ENCODE results near the gene SF1. TPM values are rescaled to one million over a fixed set of nuclear protein-coding genes. Genes with fewer than 3 reads are reported as not detected.

SF1 gene
- total and polyA plus RNA-seq, 2 of the 8 experiments (the other 6 are each of a cell fraction or from before 2014, with no cell fraction given), result 72.7 to 353 TPM

DNA sequence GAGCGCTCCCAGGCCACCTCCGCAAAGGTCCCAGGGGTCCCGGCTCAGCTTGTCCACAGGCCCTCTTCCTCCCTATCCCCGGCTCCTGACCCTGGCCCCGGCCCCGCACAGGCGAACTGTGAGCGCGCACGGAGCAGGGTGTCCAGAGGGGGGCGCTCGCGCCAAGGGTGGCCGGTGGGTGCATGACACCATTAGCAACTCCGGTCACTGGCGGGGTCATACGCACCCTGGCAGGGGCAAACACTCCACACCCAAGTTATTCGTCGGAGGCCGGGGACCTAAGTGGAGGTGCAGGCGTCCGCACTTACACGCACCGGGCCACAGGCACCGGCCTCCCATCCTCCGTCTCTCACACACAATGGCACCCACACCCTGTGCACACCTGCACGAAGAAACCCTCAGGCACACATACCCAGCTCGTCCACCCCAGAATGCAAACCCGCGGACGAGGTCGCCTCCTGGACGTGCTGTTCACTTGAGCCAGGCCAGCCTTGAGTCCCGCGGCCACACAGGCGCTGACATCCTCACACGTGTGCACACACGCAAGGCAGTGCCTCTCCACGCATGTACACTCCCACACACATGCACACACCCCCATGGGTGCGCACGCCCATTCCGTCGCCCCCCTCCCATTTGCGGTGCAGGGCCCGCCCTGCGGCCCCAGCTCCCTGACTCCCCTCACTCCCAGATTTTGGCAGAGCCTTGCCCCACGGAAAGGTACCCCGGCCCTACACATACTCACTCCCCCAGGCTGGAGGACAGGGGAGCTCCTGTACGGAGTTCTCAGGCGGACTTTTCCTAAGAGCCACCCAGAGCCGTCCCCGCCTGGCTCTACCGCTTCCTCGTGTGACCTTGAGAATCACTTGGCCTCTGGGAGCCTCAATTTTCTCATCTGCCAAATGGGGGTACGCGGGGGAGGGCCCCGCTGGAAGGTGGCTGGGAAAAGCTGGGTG lies 34.5 kb downstream of the SF1 start, which contains the start of gene RASGRP2 (continued):
- TF ChIP-seq CHD1 (IDR thresholded peaks at IDR 0.05; ENCODE audit: low read depth, low read length) (no peak), JUND (IDR thresholded peaks at IDR 0.05; ENCODE audit: low read length) (no peak), CBX8 (IDR thresholded peaks at IDR 0.05; ENCODE audit: borderline replicate concordance, low read depth, low read length) (no peak), MAFK (IDR thresholded peaks at IDR 0.05; ENCODE audit: low read depth, low read length) (no peak), KDM4A (IDR thresholded peaks at IDR 0.05; ENCODE audit: low read depth, low read length, severe bottlenecking) (peak; percentile 23), TAF1 (IDR thresholded peaks at IDR 0.05; ENCODE audit: low read depth, low read length) (no peak), KDM1A (IDR thresholded peaks at IDR 0.05; ENCODE audit: borderline replicate concordance, low read length) (peak; percentile 74; the same call in 1 of the 2 replicates), FOSL1 (IDR thresholded peaks at IDR 0.05; ENCODE audit: insufficient read depth, low read depth, low read length) (no peak), RXRA (IDR thresholded peaks at IDR 0.05; ENCODE audit: insufficient read depth, low read depth, low read length) (no peak), SIRT6 (IDR thresholded peaks at IDR 0.05; ENCODE audit: low read length) (no peak), EGR1 (IDR thresholded peaks at IDR 0.05; ENCODE audit: borderline replicate concordance, low read depth, low read length) (no peak), EZH2 (IDR thresholded peaks at IDR 0.05; ENCODE audit: low read depth, low read length, severe bottlenecking) (peak; percentile 44), CBX5 (IDR thresholded peaks at IDR 0.05; ENCODE audit: low read depth, low read length) (no peak), NRF1 (IDR thresholded peaks at IDR 0.05; ENCODE audit: low read depth, low read length) (no peak), SP1 (IDR thresholded peaks at IDR 0.05; ENCODE audit: low read depth, low read length) (no peak), KDM5A (IDR thresholded peaks at IDR 0.05; ENCODE audit: low read length) (no peak), RNF2 (IDR thresholded peaks at IDR 0.05; ENCODE audit: borderline replicate concordance, low read depth, low read length, missing control alignments, poor library complexity, severe bottlenecking) (no peak), EP300 (IDR thresholded peaks at IDR 0.05; ENCODE audit: borderline replicate concordance in 1 of 2, low read depth in 2 of 2, low read length in 2 of 2) (no peak)
- TF ChIP-seq, protein P1, sequence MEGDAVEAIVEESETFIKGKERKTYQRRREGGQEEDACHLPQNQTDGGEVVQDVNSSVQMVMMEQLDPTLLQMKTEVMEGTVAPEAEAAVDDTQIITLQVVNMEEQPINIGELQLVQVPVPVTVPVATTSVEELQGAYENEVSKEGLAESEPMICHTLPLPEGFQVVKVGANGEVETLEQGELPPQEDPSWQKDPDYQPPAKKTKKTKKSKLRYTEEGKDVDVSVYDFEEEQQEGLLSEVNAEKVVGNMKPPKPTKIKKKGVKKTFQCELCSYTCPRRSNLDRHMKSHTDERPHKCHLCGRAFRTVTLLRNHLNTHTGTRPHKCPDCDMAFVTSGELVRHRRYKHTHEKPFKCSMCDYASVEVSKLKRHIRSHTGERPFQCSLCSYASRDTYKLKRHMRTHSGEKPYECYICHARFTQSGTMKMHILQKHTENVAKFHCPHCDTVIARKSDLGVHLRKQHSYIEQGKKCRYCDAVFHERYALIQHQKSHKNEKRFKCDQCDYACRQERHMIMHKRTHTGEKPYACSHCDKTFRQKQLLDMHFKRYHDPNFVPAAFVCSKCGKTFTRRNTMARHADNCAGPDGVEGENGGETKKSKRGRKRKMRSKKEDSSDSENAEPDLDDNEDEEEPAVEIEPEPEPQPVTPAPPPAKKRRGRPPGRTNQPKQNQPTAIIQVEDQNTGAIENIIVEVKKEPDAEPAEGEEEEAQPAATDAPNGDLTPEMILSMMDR (IDR thresholded peaks at IDR 0.05; ENCODE audit: control extremely low read depth in 1 of 3, insufficient read depth in 1 of 3, low read depth in 1 of 3, low read length in 3 of 3), result peak in 2 of 3 experiments; percentile 79 to 84; a peak in 3 of 4 replicates
- TF ChIP-seq, protein P2, sequence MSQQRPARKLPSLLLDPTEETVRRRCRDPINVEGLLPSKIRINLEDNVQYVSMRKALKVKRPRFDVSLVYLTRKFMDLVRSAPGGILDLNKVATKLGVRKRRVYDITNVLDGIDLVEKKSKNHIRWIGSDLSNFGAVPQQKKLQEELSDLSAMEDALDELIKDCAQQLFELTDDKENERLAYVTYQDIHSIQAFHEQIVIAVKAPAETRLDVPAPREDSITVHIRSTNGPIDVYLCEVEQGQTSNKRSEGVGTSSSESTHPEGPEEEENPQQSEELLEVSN (IDR thresholded peaks at IDR 0.05), result no peak

All from H1 (cell line).